Stomach (tissue), 4 donors: ENCODE results near the gene RPS6KB2.

Experiments
- EP300 ChIP-seq: sonication (generic); formaldehyde crosslinking; IDR thresholded peaks from one replicate; pipeline ENCODE4 v1.6.1; 2017; ENCODE audit warnings: antibody characterized with exemption
- POLR2A ChIP-seq, 4 donors: fragments of 450-650 bp; IDR thresholded peaks; one replicate each; pipeline ENCODE4 v1.6.1; 2016; ENCODE audit warnings: antibody characterized with exemption in 4 of 4, control low read depth in 2 of 4, mild to moderate bottlenecking in 1 of 4, moderate library complexity in 1 of 4
- POLR2AphosphoS5 ChIP-seq, 3 donors: sonication (generic); formaldehyde crosslinking; IDR thresholded peaks; one replicate each; pipeline ENCODE4 v1.6.1; 2016; ENCODE audit warnings: antibody characterized with exemption in 3 of 3
- TF ChIP-seq, protein P1 (sequence below), 7 experiments: fragments of 450-650 bp in 4 of 7; fragments of 200-600 bp in 3 of 7; sonication (generic) in 3 of 7; IDR thresholded peaks; one replicate each; pipeline ENCODE4 v1.5.1; 2016 to 2019; ENCODE audit warnings: antibody characterized with exemption in 7 of 7, control low read depth in 2 of 7, mild to moderate bottlenecking in 1 of 7

DNA sequence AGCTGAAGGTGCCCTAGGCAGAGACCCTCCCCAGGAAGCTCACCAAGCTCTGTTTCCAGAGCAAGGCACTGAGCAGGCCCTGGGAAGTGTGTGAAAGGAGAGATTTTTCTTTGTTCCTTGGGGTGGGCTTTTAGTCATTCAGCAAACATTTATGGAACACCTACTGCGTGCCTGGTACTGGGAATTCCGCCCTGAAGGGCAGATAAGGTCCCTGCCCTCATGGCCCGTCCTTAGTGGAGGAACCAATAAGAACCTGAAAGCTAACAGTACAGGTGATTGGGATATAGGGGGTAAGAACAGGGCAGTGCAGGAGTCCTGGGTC is 36.9 kb downstream of the RPS6KB2 start:
- TF ChIP-seq POLR2AphosphoS5 (IDR thresholded peaks at IDR 0.05) (peak in 1 of 3 donors; percentile 54), POLR2A (IDR thresholded peaks at IDR 0.05) (no peak), EP300 (no peak)
- TF ChIP-seq, protein P1, sequence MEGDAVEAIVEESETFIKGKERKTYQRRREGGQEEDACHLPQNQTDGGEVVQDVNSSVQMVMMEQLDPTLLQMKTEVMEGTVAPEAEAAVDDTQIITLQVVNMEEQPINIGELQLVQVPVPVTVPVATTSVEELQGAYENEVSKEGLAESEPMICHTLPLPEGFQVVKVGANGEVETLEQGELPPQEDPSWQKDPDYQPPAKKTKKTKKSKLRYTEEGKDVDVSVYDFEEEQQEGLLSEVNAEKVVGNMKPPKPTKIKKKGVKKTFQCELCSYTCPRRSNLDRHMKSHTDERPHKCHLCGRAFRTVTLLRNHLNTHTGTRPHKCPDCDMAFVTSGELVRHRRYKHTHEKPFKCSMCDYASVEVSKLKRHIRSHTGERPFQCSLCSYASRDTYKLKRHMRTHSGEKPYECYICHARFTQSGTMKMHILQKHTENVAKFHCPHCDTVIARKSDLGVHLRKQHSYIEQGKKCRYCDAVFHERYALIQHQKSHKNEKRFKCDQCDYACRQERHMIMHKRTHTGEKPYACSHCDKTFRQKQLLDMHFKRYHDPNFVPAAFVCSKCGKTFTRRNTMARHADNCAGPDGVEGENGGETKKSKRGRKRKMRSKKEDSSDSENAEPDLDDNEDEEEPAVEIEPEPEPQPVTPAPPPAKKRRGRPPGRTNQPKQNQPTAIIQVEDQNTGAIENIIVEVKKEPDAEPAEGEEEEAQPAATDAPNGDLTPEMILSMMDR (IDR thresholded peaks at IDR 0.05) = no peak
